GM19395 (cell line): Measurements from ENCODE around the gene FTSJ1.
"Not testable (repeated sequence)": the region's sequence is repeated elsewhere in the genome, so short reads cannot be mapped to it uniquely, and the experiment has no call there.

Source experiments
- ATAC-seq: cut with Tn5 transposase; IDR thresholded peaks from one replicate; pipeline ENCODE4 v1.9.1; 2021; ENCODE audit warnings: mild to moderate bottlenecking, moderate library complexity; ENCODE audit not compliant: unreplicated experiment

Gene FTSJ1

DNA sequence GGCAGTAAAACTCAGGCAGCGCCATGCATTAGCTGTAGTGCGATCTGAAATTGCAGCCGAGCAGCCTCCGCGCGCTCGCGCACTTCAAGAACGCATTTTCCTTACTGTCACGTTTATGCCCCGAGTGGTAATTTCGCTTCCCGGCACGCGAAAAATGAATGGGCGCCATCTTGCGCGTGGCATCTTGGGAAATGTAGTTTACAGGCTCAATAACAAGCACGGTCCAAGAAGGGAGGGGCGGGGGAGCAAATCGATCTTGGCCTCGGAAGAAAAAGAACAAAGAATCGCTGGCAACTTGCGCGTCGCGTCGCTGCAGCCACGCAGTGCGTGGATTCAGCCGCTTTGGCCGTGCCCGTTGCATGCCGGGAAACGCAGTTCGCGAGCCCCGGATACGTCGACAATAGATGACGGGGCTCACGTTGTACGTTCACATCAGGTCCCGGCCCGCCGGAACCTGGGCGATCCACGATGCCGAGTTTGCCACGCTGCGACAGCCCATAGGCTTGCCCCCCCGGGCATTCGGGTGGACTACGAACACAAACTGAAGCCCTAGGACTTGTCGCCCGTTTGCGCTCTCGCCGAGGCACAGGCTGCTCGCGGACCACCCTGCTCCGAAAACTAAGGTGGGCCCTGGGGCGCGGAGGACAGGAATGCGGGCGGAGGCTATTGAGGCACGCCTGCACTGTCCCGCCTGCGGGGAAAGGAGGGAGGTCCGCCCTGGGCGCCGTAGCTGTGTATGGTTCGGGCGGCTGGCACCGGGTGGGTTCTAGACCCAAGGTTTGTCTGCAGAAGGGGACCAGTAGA, at the start of gene FTSJ1:
Gene FTSJ1, plus strand, starts transcription at position 426 of the 804 bp plus-strand sequence. CDS start 1,849 bp downstream, outside the sequence.
- ATAC-seq, result peak; percentile 83

DNA sequence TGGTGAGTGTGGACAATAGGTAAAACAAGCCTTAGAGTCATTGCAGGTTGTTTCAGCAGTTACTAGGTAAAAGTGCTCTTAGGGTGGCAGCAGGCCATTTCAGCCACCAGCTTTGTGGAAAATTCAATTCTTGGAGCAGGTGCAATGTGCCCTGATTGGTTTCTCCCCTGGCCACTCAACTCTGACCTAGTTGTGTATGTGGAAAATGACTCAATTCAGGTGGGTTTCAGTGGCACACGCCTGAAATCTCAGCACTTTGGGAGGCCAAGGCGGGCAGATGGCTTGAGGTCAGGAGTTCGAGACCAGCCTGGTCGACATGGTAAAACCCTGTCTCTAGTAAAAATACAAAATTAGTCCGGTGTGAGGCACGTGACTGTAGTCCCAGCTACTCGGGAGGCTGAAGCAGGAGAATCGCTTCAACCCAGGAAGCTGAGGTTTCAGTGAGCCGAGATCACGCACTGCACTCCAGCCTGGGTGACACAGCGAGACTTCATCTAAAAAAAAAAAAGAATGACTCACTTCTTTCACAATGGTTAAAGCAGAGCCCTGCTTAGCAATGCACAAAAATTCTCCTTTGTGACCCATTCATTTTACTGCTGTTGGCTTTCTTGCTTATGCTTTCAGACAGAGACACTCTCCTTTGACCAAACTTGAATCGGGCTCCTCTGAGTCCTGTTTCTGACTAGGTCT, 48.8 kb upstream of the FTSJ1 start:
- ATAC-seq, result not testable (repeated sequence)

DNA sequence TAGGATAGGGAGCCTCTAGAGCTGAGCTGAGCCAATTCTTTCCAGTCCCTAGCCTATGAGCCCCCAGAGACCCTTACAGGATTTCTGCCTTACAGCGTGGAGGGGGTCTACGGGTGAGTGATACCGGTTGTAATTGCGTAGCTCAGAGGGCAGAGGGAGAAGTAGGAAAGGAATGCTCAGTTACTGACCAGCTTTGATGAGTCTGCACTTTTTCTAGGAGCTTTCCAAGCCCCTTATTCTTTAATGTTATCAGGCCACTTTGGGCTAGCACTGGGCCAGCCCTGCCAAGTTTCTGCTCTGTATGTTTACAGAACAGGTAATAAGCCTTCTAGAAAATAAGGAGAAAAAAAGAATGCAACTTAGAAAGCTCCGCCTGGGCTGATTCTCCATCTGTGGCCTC, 46.4 kb upstream of the FTSJ1 start:
- not testable (repeated sequence) for ATAC-seq

- ATAC-seq, result not testable (repeated sequence)
Measured at GRCh38 chrX:48430166-48430565, 45.8 kb upstream of the FTSJ1 start.

GRCh38 chrX:48433713-48434112, 42.3 kb upstream of the FTSJ1 start:
- not testable (repeated sequence) for ATAC-seq

- ATAC-seq, result not testable (repeated sequence)
Measured at GRCh38 chrX:48447201-48447600, 28.8 kb upstream of the FTSJ1 start.

DNA sequence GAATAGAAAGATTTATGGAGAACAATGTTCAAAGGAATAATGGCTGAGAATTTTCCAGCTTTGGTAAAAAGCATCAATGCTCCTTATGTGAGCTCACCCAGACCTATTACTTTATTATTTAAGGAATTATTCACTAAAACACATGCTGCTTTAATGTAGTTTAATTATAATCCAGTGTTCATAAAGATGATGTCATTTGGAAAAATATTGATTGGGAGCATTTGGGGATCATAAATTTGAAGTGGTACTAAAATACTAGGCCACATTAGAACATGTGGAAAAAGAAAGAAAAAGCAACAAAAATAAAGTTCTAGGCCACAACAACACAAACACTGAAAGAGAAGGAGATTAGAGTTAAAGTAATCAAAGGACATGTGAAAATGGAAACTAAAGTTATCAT, 25.9 kb upstream of the FTSJ1 start:
- no peak for ATAC-seq

GRCh38 chrX:48451708-48452107, 24.3 kb upstream of the FTSJ1 start:
- ATAC-seq, result no peak

- ATAC-seq, result no peak
Measured at GRCh38 chrX:48456628-48457331, 19.2 kb upstream of the FTSJ1 start.

- ATAC-seq, result no peak
Measured at GRCh38 chrX:48458711-48459110, 17.3 kb upstream of the FTSJ1 start.

GRCh38 chrX:48459483-48459882, 16.5 kb upstream of the FTSJ1 start:
- ATAC-seq, result no peak

- ATAC-seq, result no peak
Measured at GRCh38 chrX:48460031-48460430, 16.0 kb upstream of the FTSJ1 start.

GRCh38 chrX:48460606-48461005, 15.4 kb upstream of the FTSJ1 start:
- no peak for ATAC-seq

DNA sequence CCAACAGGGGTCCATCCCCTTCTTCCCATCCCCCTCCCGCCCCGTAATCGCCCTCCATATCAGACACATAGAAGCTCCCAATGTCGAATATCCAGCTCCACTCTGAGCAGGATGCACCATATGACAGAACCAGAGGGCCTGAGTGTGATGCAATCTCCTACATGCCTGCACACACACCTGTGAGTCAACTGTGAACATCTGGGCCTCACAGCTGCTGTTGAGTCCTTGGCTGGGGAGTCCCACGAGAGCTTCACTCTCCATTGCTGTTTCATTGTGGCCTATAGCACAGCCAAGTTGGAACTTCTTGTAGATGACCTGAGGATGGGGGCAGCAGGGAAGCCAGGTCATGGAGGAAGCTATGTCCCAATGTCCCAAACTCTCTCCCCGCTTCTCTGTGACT, 14.2 kb upstream of the FTSJ1 start:
- ATAC-seq, result no peak

GRCh38 chrX:48465336-48465933, 10.6 kb upstream of the FTSJ1 start:
- ATAC-seq, result no peak

GRCh38 chrX:48466696-48467095, 9.3 kb upstream of the FTSJ1 start:
- no peak for ATAC-seq

DNA sequence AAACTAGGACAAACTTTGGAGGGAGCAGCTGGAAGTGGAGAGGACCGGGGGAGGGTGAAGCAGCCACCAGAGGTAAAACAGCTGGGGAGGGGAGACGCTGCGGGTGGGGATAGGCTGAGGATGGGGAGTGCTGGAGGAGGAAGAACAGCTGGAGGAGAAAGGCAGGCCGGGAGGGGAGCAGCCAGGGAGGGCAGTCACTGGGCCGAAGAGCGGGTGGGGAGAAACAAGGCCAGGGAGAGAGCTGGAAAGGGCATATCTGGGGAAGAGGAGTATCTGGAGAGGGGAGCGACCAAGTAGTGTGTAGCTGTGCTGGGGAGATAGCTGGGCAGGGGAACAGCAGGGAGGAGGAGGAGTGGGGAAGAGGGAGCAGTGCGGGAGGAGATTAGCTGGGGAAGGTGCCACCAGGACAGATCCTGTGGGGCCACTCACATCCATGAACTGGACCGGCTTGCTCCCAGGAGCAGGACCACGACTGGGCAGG, 8.7 kb upstream of the FTSJ1 start:
- ATAC-seq, result no peak

DNA sequence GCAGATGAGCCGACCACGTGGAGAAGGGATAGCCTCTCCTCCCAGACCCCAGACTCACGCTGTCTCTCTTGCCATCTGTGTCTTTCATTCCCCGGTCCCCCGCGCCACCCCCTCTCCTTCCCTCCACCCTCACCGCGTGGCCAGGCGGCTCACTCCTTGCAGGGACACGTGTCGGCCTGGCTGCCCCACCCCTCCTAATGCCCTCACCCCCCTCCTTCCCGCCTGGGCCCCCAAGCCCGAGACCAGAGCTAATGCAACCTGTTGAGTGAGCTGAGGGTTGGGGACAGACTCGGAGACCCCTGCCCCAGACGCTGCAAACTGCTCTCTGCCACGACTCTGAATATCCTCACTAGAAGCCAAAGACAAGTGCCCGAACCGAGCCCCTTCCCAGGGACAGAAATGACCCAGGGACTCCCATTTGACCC, 7.7 kb upstream of the FTSJ1 start:
- no peak for ATAC-seq

- ATAC-seq, result peak; percentile 58
Measured at GRCh38 chrX:48468693-48469691, 7.0 kb upstream of the FTSJ1 start.
